ENCODE results near the gene RASSF5. TPM values are rescaled to one million over a fixed set of nuclear protein-coding genes. Genes with fewer than 3 reads are reported as not detected.
A peak's percentile ranks its signal among the peaks of the same experiment; 100 is the strongest.
"Not testable (repeated sequence)": the region's sequence is repeated elsewhere in the genome, so short reads cannot be mapped to it uniquely, and the experiment has no call there.

RASSF5 gene
- total RNA-seq, 2 experiments from 2014 or later = 153 to 156 TPM

DNA sequence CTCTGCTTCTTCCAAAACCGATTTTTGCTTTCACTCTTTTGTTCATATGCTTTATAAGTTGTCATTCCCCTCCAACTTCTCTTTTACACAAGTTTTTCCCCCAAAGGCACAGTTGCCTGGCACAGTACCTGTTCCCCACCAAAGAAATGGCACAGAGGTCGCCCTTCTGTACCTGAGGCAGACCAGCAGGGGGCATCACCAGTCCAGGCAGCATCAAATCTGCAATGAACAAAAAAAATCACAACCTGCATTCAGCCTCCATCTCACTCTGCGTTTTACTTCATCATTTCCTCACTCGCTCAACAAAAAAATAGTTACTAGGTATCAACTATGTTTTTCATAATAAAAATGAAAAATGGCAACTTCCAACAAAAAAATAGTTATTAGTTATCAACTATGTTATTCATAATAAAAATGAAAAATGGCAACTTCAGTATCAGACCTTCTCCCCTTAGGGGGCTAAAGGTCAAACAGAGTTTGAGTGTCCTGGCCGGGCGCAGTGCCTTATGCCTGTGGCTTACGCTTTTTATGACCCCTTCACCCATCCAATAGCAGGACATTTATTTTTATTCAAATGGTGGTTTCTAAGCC, 100.9 kb downstream of the RASSF5 start:
- Mint-ChIP-seq H3K27me3 (no peaks in the 10 kb centered on the region), H3K9me3 (no peaks in the 10 kb centered on the region), H3K36me3 (ENCODE audit: low read depth) (peaks cover 79% of the 10 kb centered on the region), H3K27ac (no peak overlapping the region), H3K4me3 (no peak overlapping the region), H3K4me1 (ENCODE audit: low read depth) (peaks cover 20% of the 10 kb centered on the region)
- DNase-seq (peak; percentile 27 to 78 (median 49)), ATAC-seq (ENCODE audit: poor library complexity) (no peak)
- Histone ChIP-seq H3K36me3 (ENCODE audit: insufficient read depth, low read length) (peaks cover 59% of the 10 kb centered on the region), H3K27ac (ENCODE audit: low read depth in 1 of 2, low read length in 2 of 2) (no peak overlapping the region), H3K4me3 (ENCODE audit: low read length) (no peak overlapping the region), H3K9me3 (ENCODE audit: control insufficient read depth in 1 of 2, insufficient read depth in 1 of 2, low read length in 2 of 2) (no peaks in the 10 kb centered on the region), H3K4me1 (ENCODE audit: insufficient read depth, low read length) (peaks cover 18% of the 10 kb centered on the region), H3K27me3 (ENCODE audit: control insufficient read depth in 1 of 2, insufficient read depth in 2 of 2, low read length in 2 of 2) (no peaks in the 10 kb centered on the region)
- POLR2A ChIA-PET = no interaction called here
- TF ChIP-seq, protein P1, sequence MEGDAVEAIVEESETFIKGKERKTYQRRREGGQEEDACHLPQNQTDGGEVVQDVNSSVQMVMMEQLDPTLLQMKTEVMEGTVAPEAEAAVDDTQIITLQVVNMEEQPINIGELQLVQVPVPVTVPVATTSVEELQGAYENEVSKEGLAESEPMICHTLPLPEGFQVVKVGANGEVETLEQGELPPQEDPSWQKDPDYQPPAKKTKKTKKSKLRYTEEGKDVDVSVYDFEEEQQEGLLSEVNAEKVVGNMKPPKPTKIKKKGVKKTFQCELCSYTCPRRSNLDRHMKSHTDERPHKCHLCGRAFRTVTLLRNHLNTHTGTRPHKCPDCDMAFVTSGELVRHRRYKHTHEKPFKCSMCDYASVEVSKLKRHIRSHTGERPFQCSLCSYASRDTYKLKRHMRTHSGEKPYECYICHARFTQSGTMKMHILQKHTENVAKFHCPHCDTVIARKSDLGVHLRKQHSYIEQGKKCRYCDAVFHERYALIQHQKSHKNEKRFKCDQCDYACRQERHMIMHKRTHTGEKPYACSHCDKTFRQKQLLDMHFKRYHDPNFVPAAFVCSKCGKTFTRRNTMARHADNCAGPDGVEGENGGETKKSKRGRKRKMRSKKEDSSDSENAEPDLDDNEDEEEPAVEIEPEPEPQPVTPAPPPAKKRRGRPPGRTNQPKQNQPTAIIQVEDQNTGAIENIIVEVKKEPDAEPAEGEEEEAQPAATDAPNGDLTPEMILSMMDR (IDR thresholded peaks at IDR 0.05) = peak; percentile 64
- CTCF ChIA-PET = interaction anchor here (1.3 to 2.6 kb wide), 2 partner anchors 56 to 374 kb away, joined by 6 to 9 read pairs; no protein-coding TSS in a partner anchor
- intact Hi-C loops (cut with DNase I, micrococcal nuclease) = loop anchor here (1.0 to 5.0 kb wide), 2 partner anchors 56 to 374 kb away; no protein-coding TSS in a partner anchor

DNA sequence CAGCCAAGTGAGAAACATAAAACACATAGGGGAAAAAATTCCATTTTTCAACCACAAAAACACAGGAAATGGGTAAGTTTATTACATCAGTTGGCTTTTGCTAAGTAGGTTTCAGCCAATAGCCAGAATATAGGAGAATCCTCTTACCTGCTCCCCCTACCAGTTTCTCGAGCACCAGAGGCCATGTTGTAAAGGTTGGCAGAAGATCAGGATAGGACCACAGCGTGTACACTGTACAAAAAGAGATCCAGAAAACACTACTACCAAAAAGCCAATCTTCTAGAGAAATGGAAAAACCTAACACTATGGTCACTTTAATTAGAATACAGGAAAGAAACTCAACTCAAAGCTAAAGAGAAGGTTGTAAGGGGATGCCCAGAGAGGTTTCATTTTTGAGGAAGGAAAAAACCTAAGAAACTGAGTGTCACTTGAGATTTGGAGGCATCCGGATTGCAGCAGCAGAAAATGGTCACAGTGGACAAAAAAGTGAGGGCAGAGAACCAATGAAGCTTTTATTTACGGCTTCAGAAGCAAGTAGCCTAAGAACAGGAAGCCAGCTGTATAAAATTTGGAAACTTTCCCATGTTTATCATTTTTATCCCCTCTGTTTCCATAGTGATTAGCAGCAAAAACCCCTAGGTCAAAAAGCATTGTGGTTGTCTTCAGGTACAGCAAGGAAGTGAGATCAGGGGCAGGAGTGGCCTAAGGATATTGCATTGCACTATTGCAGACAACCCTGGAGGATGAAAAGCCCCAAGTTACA, 102.1 kb downstream of the RASSF5 start:
- Histone ChIP-seq H3K4me3 (ENCODE audit: low read length) (no peak overlapping the region), H3K27me3 (ENCODE audit: control insufficient read depth in 1 of 2, insufficient read depth in 2 of 2, low read length in 2 of 2) (no peaks in the 10 kb centered on the region), H3K4me1 (ENCODE audit: insufficient read depth, low read length) (peaks cover 18% of the 10 kb centered on the region), H3K36me3 (ENCODE audit: insufficient read depth, low read length) (peaks cover 50% of the 10 kb centered on the region), H3K9me3 (ENCODE audit: control insufficient read depth in 1 of 2, insufficient read depth in 1 of 2, low read length in 2 of 2) (no peaks in the 10 kb centered on the region), H3K27ac (ENCODE audit: low read depth in 1 of 2, low read length in 2 of 2) (no peak overlapping the region)
- TF ChIP-seq, protein P1 (IDR thresholded peaks at IDR 0.05) = no peak
- Mint-ChIP-seq H3K27ac (peak overlapping the region; percentile 42), H3K9me3 (no peaks in the 10 kb centered on the region), H3K27me3 (no peaks in the 10 kb centered on the region), H3K36me3 (ENCODE audit: low read depth) (peaks cover 68% of the 10 kb centered on the region), H3K4me1 (ENCODE audit: low read depth) (peaks cover 20% of the 10 kb centered on the region), H3K4me3 (peak overlapping the region; percentile 75)
- ATAC-seq (ENCODE audit: poor library complexity) (no peak), DNase-seq (no peak)
- intact Hi-C loops (cut with DNase I, micrococcal nuclease) = loop anchor here in 1 of 2 experiments (5.0 kb wide), 1 partner anchor 373 kb away; no protein-coding TSS in a partner anchor
- ChIA-PET POLR2A (no interaction called here), CTCF (interaction anchor here (0.8 to 2.6 kb wide), 4 partner anchors 55 to 373 kb away, joined by 3 to 9 read pairs (median 3); partner anchors contain the start of gene IKBKE)

DNA sequence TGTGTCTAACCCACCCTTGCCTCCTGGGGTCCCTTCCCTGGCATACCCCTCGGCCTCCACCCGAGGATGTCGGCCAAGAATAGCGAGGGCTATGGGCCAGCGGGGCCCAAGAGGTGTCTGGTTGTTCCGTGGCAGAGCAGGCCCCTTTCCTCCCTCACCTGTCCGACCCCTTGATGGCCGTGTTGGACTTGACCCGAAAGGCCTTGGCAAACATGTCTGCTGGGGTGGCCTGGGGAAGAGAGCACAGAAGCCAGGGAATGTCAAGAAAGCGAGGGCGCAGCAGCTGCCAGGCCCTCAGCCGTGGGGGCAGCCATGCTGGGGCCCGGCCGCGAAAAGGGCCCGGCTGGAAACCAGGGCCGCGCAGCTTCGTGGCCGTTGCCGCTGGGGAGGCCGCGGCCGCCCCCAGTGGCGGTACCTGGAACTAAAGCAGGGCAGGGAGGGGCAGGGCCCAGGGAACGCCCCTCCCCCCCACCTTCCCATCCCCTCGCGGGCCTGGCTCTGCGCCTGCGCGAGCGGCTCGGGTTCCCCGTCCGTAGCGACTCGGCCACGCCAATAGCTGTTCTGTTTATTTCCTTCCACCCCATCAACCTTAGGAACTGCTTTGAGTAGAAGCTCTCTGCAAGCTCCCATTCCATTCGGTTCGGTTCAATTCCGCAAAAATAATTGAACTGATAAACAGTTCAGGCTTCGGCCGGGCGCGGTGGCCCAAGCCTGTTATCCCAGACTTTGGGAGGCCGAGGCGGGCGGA, 105.0 kb downstream of the RASSF5 start, which contains the start of gene EIF2D:
Gene EIF2D, minus strand, starts transcription at position 337 of the 748 bp plus-strand sequence. Its CDS starts 123 bp downstream, at position 214.
- H3K4me3 ChIP-seq (ENCODE audit: low read length) = peak within 1 kb of the TSS; percentile 88
- Mint-ChIP-seq H3K4me1 (ENCODE audit: low read depth) (peaks cover 20% of the 10 kb centered on the region), H3K4me3 (peak within 1 kb of the TSS; percentile 90), H3K27ac (peak within 1 kb of the TSS; percentile 83), H3K27me3 (no peaks in the 10 kb centered on the region), H3K36me3 (ENCODE audit: low read depth) (peaks cover 40% of the 10 kb centered on the region), H3K9me3 (no peaks in the 10 kb centered on the region)
- peaks cover 26% of the 10 kb centered on the region for H3K36me3 ChIP-seq (ENCODE audit: insufficient read depth, low read length)
- H3K27ac ChIP-seq (ENCODE audit: low read depth in 1 of 2, low read length in 2 of 2) = peak within 1 kb of the TSS; percentile 51 to 78
- TF ChIP-seq, protein P1 (IDR thresholded peaks at IDR 0.05) = peak; percentile 95
- H3K9me3 ChIP-seq (ENCODE audit: control insufficient read depth in 1 of 2, insufficient read depth in 1 of 2, low read length in 2 of 2) = no peaks in the 10 kb centered on the region
- H3K4me1 ChIP-seq (ENCODE audit: insufficient read depth, low read length) = peaks cover 18% of the 10 kb centered on the region
- intact Hi-C loops (cut with DNase I, micrococcal nuclease) = loop anchor here (1.0 to 5.0 kb wide), 3 partner anchors 22 to 1490 kb away; partner anchors contain the start of genes DYRK3 (in 1 of the 2) and RBBP5 (in 1 of the 2)
- no peaks in the 10 kb centered on the region for H3K27me3 ChIP-seq (ENCODE audit: control insufficient read depth in 1 of 2, insufficient read depth in 2 of 2, low read length in 2 of 2)
- ATAC-seq (ENCODE audit: poor library complexity) (peak; percentile 98), DNase-seq (peak; percentile 88 to 97 (median 94))
- POLR2A ChIA-PET = interaction anchor here (0.7 to 2.3 kb wide), 22 partner anchors 9 to 350 kb away, joined by 3 to 15 read pairs (median 4); partner anchors contain the start of genes DYRK3, IKBKE and RASSF5
- CTCF ChIA-PET = interaction anchor here (0.6 to 2.8 kb wide), 34 partner anchors 8 to 438 kb away, joined by 3 to 25 read pairs (median 5); partner anchors contain the start of genes DYRK3, FCMR and IKBKE

DNA sequence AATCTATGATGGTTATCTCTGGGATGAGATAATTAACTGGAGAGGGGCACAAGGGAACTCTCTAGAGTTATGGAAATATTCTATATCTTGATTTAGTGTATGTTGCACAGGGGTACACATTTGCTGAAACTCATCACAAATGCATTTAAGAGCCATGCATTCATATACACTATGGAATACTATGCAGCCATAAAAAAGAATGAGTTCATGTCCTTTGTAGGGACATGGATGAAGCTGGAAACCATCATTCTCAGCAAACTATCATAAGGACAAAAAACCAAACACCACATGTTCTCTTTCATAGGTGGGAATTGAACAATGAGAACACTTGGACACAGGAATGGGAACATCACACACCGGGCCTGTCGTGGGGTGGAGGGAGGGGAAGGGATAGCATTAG, 119.1 kb downstream of the RASSF5 start:
- DNase-seq; H3K9me3 Mint-ChIP-seq; H3K4me1 Mint-ChIP-seq (ENCODE audit: low read depth); H3K27me3 Mint-ChIP-seq; H3K27ac ChIP-seq (ENCODE audit: low read depth in 1 of 2, low read length in 2 of 2); H3K27me3 ChIP-seq (ENCODE audit: control insufficient read depth in 1 of 2, insufficient read depth in 2 of 2, low read length in 2 of 2); intact Hi-C loops (cut with DNase I, micrococcal nuclease); H3K36me3 ChIP-seq (ENCODE audit: insufficient read depth, low read length); H3K4me3 Mint-ChIP-seq; H3K36me3 Mint-ChIP-seq (ENCODE audit: low read depth); ATAC-seq (ENCODE audit: poor library complexity); H3K27ac Mint-ChIP-seq; H3K4me1 ChIP-seq (ENCODE audit: insufficient read depth, low read length); H3K4me3 ChIP-seq (ENCODE audit: low read length); H3K9me3 ChIP-seq (ENCODE audit: control insufficient read depth in 1 of 2, insufficient read depth in 1 of 2, low read length in 2 of 2): not testable (repeated sequence)
- POLR2A ChIA-PET = interaction anchor here (1.6 kb wide), 1 partner anchor 14 kb away, joined by 7 read pairs; the partner anchor contains the start of gene EIF2D
- CTCF ChIA-PET = interaction anchor here (2.2 kb wide), 1 partner anchor 356 kb away, joined by 6 read pairs; no protein-coding TSS in a partner anchor

All from CD4-positive, alpha-beta T cell (primary cell).